ENCODE data around the gene BANP. TPM values are rescaled to one million over a fixed set of nuclear protein-coding genes. Genes with fewer than 3 reads are reported as not detected.
"Not testable (repeated sequence)": the region's sequence is repeated elsewhere in the genome, so short reads cannot be mapped to it uniquely, and the experiment has no call there.

Gene BANP
- total and polyA plus RNA-seq, 12 donors, result 6.1 to 20.4 (median 13.5) TPM

- intact Hi-C loops (cut with DNase I), result no loop called here
- peaks cover 0 to 15% (median 4%) of the 10 kb centered on the region in 9 donors for H3K4me1 ChIP-seq
- H3K27me3 ChIP-seq, result no peaks in the 10 kb centered on the region
- DNase-seq (no peak), ATAC-seq (no peak)
- H3K27ac ChIP-seq, result no peak overlapping the region
- WGBS, 2 donors, result 87 to 92% methylated on average over 35 to 36 of the region's 36 CpGs
- H3K9me3 ChIP-seq, result no peaks in the 10 kb centered on the region
- peaks cover 0 to 81% (median 8%) of the 10 kb centered on the region in 9 donors for H3K36me3 ChIP-seq
- TF ChIP-seq, protein P1, sequence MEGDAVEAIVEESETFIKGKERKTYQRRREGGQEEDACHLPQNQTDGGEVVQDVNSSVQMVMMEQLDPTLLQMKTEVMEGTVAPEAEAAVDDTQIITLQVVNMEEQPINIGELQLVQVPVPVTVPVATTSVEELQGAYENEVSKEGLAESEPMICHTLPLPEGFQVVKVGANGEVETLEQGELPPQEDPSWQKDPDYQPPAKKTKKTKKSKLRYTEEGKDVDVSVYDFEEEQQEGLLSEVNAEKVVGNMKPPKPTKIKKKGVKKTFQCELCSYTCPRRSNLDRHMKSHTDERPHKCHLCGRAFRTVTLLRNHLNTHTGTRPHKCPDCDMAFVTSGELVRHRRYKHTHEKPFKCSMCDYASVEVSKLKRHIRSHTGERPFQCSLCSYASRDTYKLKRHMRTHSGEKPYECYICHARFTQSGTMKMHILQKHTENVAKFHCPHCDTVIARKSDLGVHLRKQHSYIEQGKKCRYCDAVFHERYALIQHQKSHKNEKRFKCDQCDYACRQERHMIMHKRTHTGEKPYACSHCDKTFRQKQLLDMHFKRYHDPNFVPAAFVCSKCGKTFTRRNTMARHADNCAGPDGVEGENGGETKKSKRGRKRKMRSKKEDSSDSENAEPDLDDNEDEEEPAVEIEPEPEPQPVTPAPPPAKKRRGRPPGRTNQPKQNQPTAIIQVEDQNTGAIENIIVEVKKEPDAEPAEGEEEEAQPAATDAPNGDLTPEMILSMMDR (IDR thresholded peaks at IDR 0.05), result no peak
- no peak overlapping the region for H3K4me3 ChIP-seq
Observed at GRCh38 chr16:88073201-88073721, 122.0 kb downstream of the BANP start.

DNA sequence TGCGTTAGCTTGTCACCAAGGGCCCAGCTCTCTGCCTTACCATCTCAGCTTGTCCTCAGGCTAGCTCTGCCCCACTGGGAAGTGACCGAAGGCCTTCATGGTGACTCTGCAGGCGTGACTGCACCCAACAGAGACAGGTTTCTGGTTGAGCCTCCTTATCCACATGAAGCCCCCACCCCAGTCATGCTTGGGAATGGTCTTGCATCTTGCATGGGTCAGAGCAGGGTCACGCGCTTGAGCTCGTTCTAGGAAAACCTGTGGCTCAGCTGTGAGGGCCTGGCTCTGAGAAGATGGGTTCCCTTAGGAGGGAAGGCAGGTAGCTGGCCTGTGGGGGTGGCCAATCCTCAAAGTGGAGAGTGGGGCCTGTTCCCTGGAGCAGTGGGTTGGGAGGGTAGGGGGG lies 122.8 kb downstream of the BANP start:
- WGBS, 2 donors, result 96 to 97% methylated on average over 6 of the region's 6 CpGs
- Histone ChIP-seq H3K9me3 (no peaks in the 10 kb centered on the region), H3K4me3 (no peak overlapping the region), H3K36me3 (peaks cover 0 to 85% (median 8%) of the 10 kb centered on the region in 9 donors), H3K4me1 (peaks cover 0 to 16% (median 4%) of the 10 kb centered on the region in 9 donors), H3K27ac (no peak overlapping the region), H3K27me3 (no peaks in the 10 kb centered on the region)
- TF ChIP-seq, protein P1 (IDR thresholded peaks at IDR 0.05), result no peak
- DNase-seq (no peak), ATAC-seq (no peak)
- intact Hi-C loops (cut with DNase I), result no loop called here

- Histone ChIP-seq H3K4me3 (no peak overlapping the region), H3K27me3 (no peaks in the 10 kb centered on the region), H3K27ac (no peak overlapping the region), H3K4me1 (peaks cover 0 to 16% (median 4%) of the 10 kb centered on the region in 9 donors), H3K9me3 (no peaks in the 10 kb centered on the region), H3K36me3 (peaks cover 0 to 66% (median 6%) of the 10 kb centered on the region in 9 donors)
- TF ChIP-seq, protein P1 (IDR thresholded peaks at IDR 0.05), result no peak
- DNase-seq (no peak), ATAC-seq (no peak)
- 96% methylated on average over 56 to 57 of the region's 57 CpGs for WGBS, 2 donors
- intact Hi-C loops (cut with DNase I), result no loop called here
Observed at GRCh38 chr16:88076211-88076931, 125.1 kb downstream of the BANP start.

GRCh38 chr16:88076932-88077320 lies 125.7 kb downstream of the BANP start:
- intact Hi-C loops (cut with DNase I); H3K27me3 ChIP-seq; H3K4me3 ChIP-seq; DNase-seq; H3K9me3 ChIP-seq: not testable (repeated sequence)
- peaks cover 0 to 16% (median 4%) of the 10 kb centered on the region in 9 donors for H3K4me1 ChIP-seq
- peak overlapping the region in 3 of 10 donors; percentile 24 to 46 (median 30) for H3K27ac ChIP-seq
- peak in 5 of 8 donors; percentile 24 to 66 (median 51) for ATAC-seq
- peaks cover 0 to 60% (median 6%) of the 10 kb centered on the region in 9 donors for H3K36me3 ChIP-seq
- WGBS, 2 donors, result 75 to 79% methylated on average over 5 of the region's 5 CpGs
